Measurements from ENCODE around the gene C5. TPM values are rescaled to one million over a fixed set of nuclear protein-coding genes. Genes with fewer than 3 reads are reported as not detected.

The C5 gene
- total RNA-seq, 1 donor from 2014 or later, result 1.2 TPM

- H3K27me3 Mint-ChIP-seq (ENCODE audit: insufficient read depth), result no peaks in the 10 kb centered on the region
- peaks cover 90% of the 10 kb centered on the region for H3K4me1 Mint-ChIP-seq (ENCODE audit: low read depth)
- intact Hi-C loops (cut with micrococcal nuclease), result loop anchor here (5.0 kb wide), 1 partner anchor 270 kb away; the partner anchor contains the start of gene RAB14
- H3K4me3 Mint-ChIP-seq, result peak overlapping the region; percentile 77
- H3K9me3 Mint-ChIP-seq, result peaks cover 3% of the 10 kb centered on the region
- peak overlapping the region; percentile 100 for H3K27ac Mint-ChIP-seq
- H3K36me3 Mint-ChIP-seq (ENCODE audit: low read depth), result peaks cover 5% of the 10 kb centered on the region
- no peak for DNase-seq (ENCODE audit: low spot score)
These were observed 117.8 kb downstream of the C5 start for GRCh38 chr9:120932086-120932823.

- intact Hi-C loops (cut with micrococcal nuclease), result loop anchor here (1.0 to 5.0 kb wide), 8 partner anchors 15 to 271 kb away; partner anchors contain the start of genes MEGF9 and RAB14
- H3K27ac Mint-ChIP-seq, result peak overlapping the region; percentile 100
These were observed 118.6 kb downstream of the C5 start for GRCh38 chr9:120931231-120932085.

GRCh38 chr9:120929229-120929791 is 120.8 kb downstream of the C5 start:
- Mint-ChIP-seq H3K27me3 (ENCODE audit: insufficient read depth) (no peaks in the 10 kb centered on the region), H3K36me3 (ENCODE audit: low read depth) (peaks cover 22% of the 10 kb centered on the region), H3K27ac (peak overlapping the region; percentile 93), H3K4me3 (peak overlapping the region; percentile 80), H3K4me1 (ENCODE audit: low read depth) (peaks cover 87% of the 10 kb centered on the region), H3K9me3 (peaks cover 3% of the 10 kb centered on the region)
- intact Hi-C loops (cut with micrococcal nuclease), result loop anchor here (1.0 to 10.0 kb wide), 2 partner anchors 136 to 425 kb away; partner anchors contain the start of gene FBXW2
- DNase-seq (ENCODE audit: low spot score), result no peak

More at GRCh38 chr9:120931231-120932085, 118.6 kb downstream of the C5 start:
- Mint-ChIP-seq H3K4me1 (ENCODE audit: low read depth) (peaks cover 90% of the 10 kb centered on the region), H3K27me3 (ENCODE audit: insufficient read depth) (no peaks in the 10 kb centered on the region), H3K36me3 (ENCODE audit: low read depth) (peaks cover 5% of the 10 kb centered on the region), H3K9me3 (peaks cover 3% of the 10 kb centered on the region), H3K4me3 (peak overlapping the region; percentile 77)
- DNase-seq (ENCODE audit: low spot score), result peak; percentile 59

GRCh38 chr9:120928483-120929228 is 121.4 kb downstream of the C5 start:
- Mint-ChIP-seq H3K9me3 (peaks cover 3% of the 10 kb centered on the region), H3K27me3 (ENCODE audit: insufficient read depth) (no peaks in the 10 kb centered on the region), H3K4me3 (peak overlapping the region; percentile 89), H3K27ac (peak overlapping the region; percentile 96), H3K4me1 (ENCODE audit: low read depth) (peaks cover 87% of the 10 kb centered on the region), H3K36me3 (ENCODE audit: low read depth) (peaks cover 29% of the 10 kb centered on the region)
- intact Hi-C loops (cut with micrococcal nuclease), result loop anchor here (1.0 to 10.0 kb wide), 2 partner anchors 135 to 426 kb away; partner anchors contain the start of gene FBXW2
- peak; percentile 82 for DNase-seq (ENCODE audit: low spot score)

GRCh38 chr9:120928015-120928482 is 122.0 kb downstream of the C5 start:
- Mint-ChIP-seq H3K36me3 (ENCODE audit: low read depth) (peaks cover 35% of the 10 kb centered on the region), H3K4me3 (peak overlapping the region; percentile 89), H3K4me1 (ENCODE audit: low read depth) (peaks cover 87% of the 10 kb centered on the region), H3K27me3 (ENCODE audit: insufficient read depth) (no peaks in the 10 kb centered on the region), H3K27ac (peak overlapping the region; percentile 96), H3K9me3 (peaks cover 3% of the 10 kb centered on the region)
- DNase-seq (ENCODE audit: low spot score), result no peak
- intact Hi-C loops (cut with micrococcal nuclease), result loop anchor here (10.0 kb wide), 1 partner anchor 427 kb away; no protein-coding TSS in a partner anchor

GRCh38 chr9:120927269-120928014 is 122.6 kb downstream of the C5 start:
- Mint-ChIP-seq H3K4me3 (peak overlapping the region; percentile 89), H3K27me3 (ENCODE audit: insufficient read depth) (no peaks in the 10 kb centered on the region), H3K9me3 (peaks cover 3% of the 10 kb centered on the region), H3K4me1 (ENCODE audit: low read depth) (peaks cover 87% of the 10 kb centered on the region), H3K27ac (peak overlapping the region; percentile 96), H3K36me3 (ENCODE audit: low read depth) (peaks cover 41% of the 10 kb centered on the region)
- no peak for DNase-seq (ENCODE audit: low spot score)
- intact Hi-C loops (cut with micrococcal nuclease), result loop anchor here (1.0 to 10.0 kb wide), 4 partner anchors 9 to 427 kb away; partner anchors contain the start of gene CNTRL

GRCh38 chr9:120926397-120926928 is 123.6 kb downstream of the C5 start, which contains the start of gene TRAF1:
Gene TRAF1 (minus strand): TSS chr9:120926796. CDS start chr9:120926075, 721 bp downstream.
- DNase-seq (ENCODE audit: low spot score), result no peak
- H3K9me3 Mint-ChIP-seq, result peaks cover 3% of the 10 kb centered on the region
- H3K36me3 Mint-ChIP-seq (ENCODE audit: low read depth), result peaks cover 51% of the 10 kb centered on the region
- H3K4me1 Mint-ChIP-seq (ENCODE audit: low read depth), result peaks cover 87% of the 10 kb centered on the region
- intact Hi-C loops (cut with micrococcal nuclease), result loop anchor here (1.0 to 10.0 kb wide), 4 partner anchors 10 to 428 kb away; no protein-coding TSS in a partner anchor
- H3K4me3 Mint-ChIP-seq, result peak within 1 kb of the TSS; percentile 89
- no peaks in the 10 kb centered on the region for H3K27me3 Mint-ChIP-seq (ENCODE audit: insufficient read depth)
- H3K27ac Mint-ChIP-seq, result peak within 1 kb of the TSS; percentile 96

- intact Hi-C loops (cut with micrococcal nuclease), result loop anchor here (1.0 to 10.0 kb wide), 6 partner anchors 9 to 429 kb away; no protein-coding TSS in a partner anchor
- Mint-ChIP-seq H3K27ac (peak overlapping the region; percentile 96), H3K27me3 (ENCODE audit: insufficient read depth) (no peaks in the 10 kb centered on the region), H3K36me3 (ENCODE audit: low read depth) (peaks cover 54% of the 10 kb centered on the region), H3K4me1 (ENCODE audit: low read depth) (peaks cover 87% of the 10 kb centered on the region), H3K9me3 (no peaks in the 10 kb centered on the region), H3K4me3 (peak overlapping the region; percentile 89)
- DNase-seq (ENCODE audit: low spot score), result peak; percentile 77
These were observed 124.3 kb downstream of the C5 start for GRCh38 chr9:120925535-120926396.

- no peak for DNase-seq (ENCODE audit: low spot score)
- H3K27ac Mint-ChIP-seq, result peak overlapping the region; percentile 96
- H3K4me3 Mint-ChIP-seq, result peak overlapping the region; percentile 89
- H3K36me3 Mint-ChIP-seq (ENCODE audit: low read depth), result peaks cover 63% of the 10 kb centered on the region
- intact Hi-C loops (cut with micrococcal nuclease), result loop anchor here (1.0 to 10.0 kb wide), 3 partner anchors 28 to 430 kb away; no protein-coding TSS in a partner anchor
- H3K9me3 Mint-ChIP-seq, result no peaks in the 10 kb centered on the region
- H3K27me3 Mint-ChIP-seq (ENCODE audit: insufficient read depth), result no peaks in the 10 kb centered on the region
- peaks cover 89% of the 10 kb centered on the region for H3K4me1 Mint-ChIP-seq (ENCODE audit: low read depth)
These were observed 125.2 kb downstream of the C5 start for GRCh38 chr9:120924698-120925534.

Data from activated T-helper 1 cell treated with anti-CD3 and anti-CD28 coated beads, Interleukin-12 subunit alpha, Interleukin-12 subunit beta, Interleukin-2, Interleukin-4 antibody, amounts not matched to agents 30 ng/mL and 10 ng/mL and 1 ng/mL, durations not matched to agents 14 hours and 24 hours and 36 hours (primary cell).